Activated CD4-positive, CD25-positive, alpha-beta regulatory T cell (primary cell): ENCODE data around the gene ERMARD.
A peak's percentile ranks its signal among the peaks of the same experiment; 100 is the strongest.

Source experiments
- DNase-seq, 4 experiments: peaks; one replicate each; lab custom pipeline; 2025; lab: John Stamatoyannopoulos, UW

ERMARD gene

GRCh38 chr6:169783971-169784820, 32.8 kb downstream of the ERMARD start:
- no peak for DNase-seq

- no peak for DNase-seq
Measured at GRCh38 chr6:169784821-169785340, 33.5 kb downstream of the ERMARD start.

- DNase-seq: no peak
Measured at GRCh38 chr6:169785566-169785965, 34.1 kb downstream of the ERMARD start.

- DNase-seq: no peak
Measured at GRCh38 chr6:169786349-169786748, 34.9 kb downstream of the ERMARD start.

GRCh38 chr6:169787797-169788196, 36.4 kb downstream of the ERMARD start:
- DNase-seq: no peak

- DNase-seq: no peak
Measured at GRCh38 chr6:169788809-169789145, 37.4 kb downstream of the ERMARD start.

- no peak for DNase-seq
Measured at GRCh38 chr6:169789146-169789943, 37.9 kb downstream of the ERMARD start.

- peak; percentile 34 to 64 (median 54) for DNase-seq
Measured at GRCh38 chr6:169789944-169790927, 38.8 kb downstream of the ERMARD start.

- no peak for DNase-seq
Measured at GRCh38 chr6:169791721-169792131, 40.3 kb downstream of the ERMARD start.

- DNase-seq: no peak
Measured at GRCh38 chr6:169792306-169793015, 41.0 kb downstream of the ERMARD start.

- no peak for DNase-seq
Measured at GRCh38 chr6:169793408-169793807, 42.0 kb downstream of the ERMARD start.

- no peak for DNase-seq
Measured at GRCh38 chr6:169794317-169795055, 43.1 kb downstream of the ERMARD start.

GRCh38 chr6:169795196-169795595, 43.8 kb downstream of the ERMARD start:
- DNase-seq: no peak

- DNase-seq: no peak
Measured at GRCh38 chr6:169798764-169799473, 47.5 kb downstream of the ERMARD start.

GRCh38 chr6:169799474-169799926, 48.1 kb downstream of the ERMARD start:
- DNase-seq: no peak

- DNase-seq: no peak
Measured at GRCh38 chr6:169800116-169800667, 48.8 kb downstream of the ERMARD start.

GRCh38 chr6:169800668-169801395, 49.4 kb downstream of the ERMARD start:
- no peak for DNase-seq

- no peak for DNase-seq
Measured at GRCh38 chr6:169801396-169802160, 50.2 kb downstream of the ERMARD start.
